ENCODE measurements around the gene EIF4B. TPM values are rescaled to one million over a fixed set of nuclear protein-coding genes. Genes with fewer than 3 reads are reported as not detected.
"Not testable (repeated sequence)": the region's sequence is repeated elsewhere in the genome, so short reads cannot be mapped to it uniquely, and the experiment has no call there.

The EIF4B gene
- total RNA-seq, 1 donor from 2014 or later, result 181 TPM

GRCh38 chr12:52988898-52989297 is 17.4 kb upstream of the EIF4B start:
- no peaks in the 10 kb centered on the region for H3K9me3 ChIP-seq
- H3K4me3 ChIP-seq, result no peak overlapping the region
- no peak for DNase-seq (ENCODE audit: low spot score in 2 of 2)
- no peak overlapping the region for H3K27ac ChIP-seq
- intact Hi-C loops (cut with DNase I), result no loop called here
- H3K36me3 ChIP-seq, result no peaks in the 10 kb centered on the region
- no peaks in the 10 kb centered on the region for H3K4me1 ChIP-seq
- TF ChIP-seq CTCF (IDR thresholded peaks at IDR 0.05), result no peak
- no peaks in the 10 kb centered on the region for H3K27me3 ChIP-seq

- Histone ChIP-seq H3K27ac (no peak overlapping the region), H3K4me1 (no peaks in the 10 kb centered on the region), H3K9me3 (no peaks in the 10 kb centered on the region), H3K4me3 (no peak overlapping the region), H3K36me3 (no peaks in the 10 kb centered on the region), H3K27me3 (no peaks in the 10 kb centered on the region)
- no peak for TF ChIP-seq CTCF (IDR thresholded peaks at IDR 0.05)
- intact Hi-C loops (cut with DNase I), result no loop called here
- no peak for DNase-seq (ENCODE audit: low spot score in 2 of 2)
These were observed 16.1 kb upstream of the EIF4B start for GRCh38 chr12:52990206-52990605.

- H3K4me3 ChIP-seq; H3K27ac ChIP-seq; H3K4me1 ChIP-seq; H3K9me3 ChIP-seq; intact Hi-C loops (cut with DNase I); DNase-seq (ENCODE audit: low spot score in 2 of 2); H3K27me3 ChIP-seq; H3K36me3 ChIP-seq: not testable (repeated sequence)
These were observed 14.0 kb upstream of the EIF4B start for GRCh38 chr12:52992240-52992639.

GRCh38 chr12:52992699-52993557 is 13.3 kb upstream of the EIF4B start:
- DNase-seq (ENCODE audit: low spot score in 2 of 2), result no peak
- Histone ChIP-seq H3K9me3 (no peaks in the 10 kb centered on the region), H3K4me3 (no peak overlapping the region), H3K27ac (no peak overlapping the region), H3K36me3 (no peaks in the 10 kb centered on the region), H3K27me3 (no peaks in the 10 kb centered on the region), H3K4me1 (no peaks in the 10 kb centered on the region)
- intact Hi-C loops (cut with DNase I), result no loop called here
- no peak for TF ChIP-seq CTCF (IDR thresholded peaks at IDR 0.05)

GRCh38 chr12:52993558-52993869 is 12.7 kb upstream of the EIF4B start:
- Histone ChIP-seq H3K9me3 (no peaks in the 10 kb centered on the region), H3K36me3 (no peaks in the 10 kb centered on the region), H3K4me3 (no peak overlapping the region), H3K27me3 (no peaks in the 10 kb centered on the region), H3K4me1 (no peaks in the 10 kb centered on the region), H3K27ac (no peak overlapping the region)
- intact Hi-C loops (cut with DNase I), result no loop called here
- TF ChIP-seq CTCF (IDR thresholded peaks at IDR 0.05), result no peak
- DNase-seq (ENCODE audit: low spot score in 2 of 2), result no peak

- Histone ChIP-seq H3K27me3 (no peaks in the 10 kb centered on the region), H3K36me3 (no peaks in the 10 kb centered on the region), H3K27ac (no peak overlapping the region), H3K4me1 (peaks cover 14 to 28% of the 10 kb centered on the region in 2 donors), H3K9me3 (no peaks in the 10 kb centered on the region), H3K4me3 (no peak overlapping the region)
- no peak for TF ChIP-seq CTCF (IDR thresholded peaks at IDR 0.05)
- intact Hi-C loops (cut with DNase I), result loop anchor here (10.0 kb wide), 2 partner anchors 859 to 979 kb away; no protein-coding TSS in a partner anchor
- DNase-seq (ENCODE audit: low spot score in 2 of 2), result no peak
These were observed 2.1 kb upstream of the EIF4B start for GRCh38 chr12:53004178-53004577.

Data from ascending aorta (tissue), 2 donors.